Measurements from ENCODE around the gene CDH4. TPM values are rescaled to one million over a fixed set of nuclear protein-coding genes. Genes with fewer than 3 reads are reported as not detected.

CDH4 gene
- total RNA-seq, 1 donor from 2014 or later, result 12.1 TPM

DNA sequence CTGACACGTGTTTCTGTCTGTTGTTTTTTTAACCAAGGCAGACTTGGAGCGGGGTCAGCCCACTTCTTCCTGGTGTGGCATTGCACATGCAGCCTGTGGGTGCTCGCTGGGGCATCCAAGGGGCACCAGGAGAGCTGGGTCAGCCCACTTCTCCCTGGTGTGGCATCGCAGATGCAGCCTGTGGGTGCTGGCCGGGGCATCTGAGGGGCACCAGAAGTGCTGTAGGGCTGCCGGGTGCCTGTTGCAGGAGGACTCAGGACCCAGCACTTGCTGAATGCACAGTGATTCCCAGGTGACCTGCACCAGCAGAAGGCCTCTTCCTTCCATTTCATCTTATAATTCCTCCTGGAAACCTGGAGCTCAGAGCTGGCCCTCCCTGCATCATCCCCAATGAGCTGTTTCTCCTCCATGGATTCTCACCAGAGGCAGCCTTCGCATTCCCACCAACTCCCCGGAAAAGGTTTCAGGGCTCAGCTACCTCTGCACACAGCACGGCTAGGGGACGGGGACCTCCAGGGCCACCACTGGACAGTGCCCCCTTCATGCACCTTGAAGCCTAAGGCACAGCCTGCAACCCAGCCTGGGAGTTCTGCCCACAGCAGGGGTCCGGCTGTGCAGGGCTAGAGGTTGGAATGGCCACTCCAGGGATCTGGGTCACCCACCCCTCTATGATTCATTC, 594.8 kb downstream of the CDH4 start:
- Histone ChIP-seq H3K36me3 (ENCODE audit: control insufficient read depth, insufficient read depth, low read length) (no peaks in the 10 kb centered on the region), H3K27me3 (ENCODE audit: control insufficient read depth, insufficient read depth, low read length) (no peaks in the 10 kb centered on the region), H3K4me3 (ENCODE audit: low read depth, low read length) (no peak overlapping the region)
- FAIRE-seq (no peak), DNase-seq (ENCODE audit: low read depth) (no peak)
- TF ChIP-seq, protein P1, sequence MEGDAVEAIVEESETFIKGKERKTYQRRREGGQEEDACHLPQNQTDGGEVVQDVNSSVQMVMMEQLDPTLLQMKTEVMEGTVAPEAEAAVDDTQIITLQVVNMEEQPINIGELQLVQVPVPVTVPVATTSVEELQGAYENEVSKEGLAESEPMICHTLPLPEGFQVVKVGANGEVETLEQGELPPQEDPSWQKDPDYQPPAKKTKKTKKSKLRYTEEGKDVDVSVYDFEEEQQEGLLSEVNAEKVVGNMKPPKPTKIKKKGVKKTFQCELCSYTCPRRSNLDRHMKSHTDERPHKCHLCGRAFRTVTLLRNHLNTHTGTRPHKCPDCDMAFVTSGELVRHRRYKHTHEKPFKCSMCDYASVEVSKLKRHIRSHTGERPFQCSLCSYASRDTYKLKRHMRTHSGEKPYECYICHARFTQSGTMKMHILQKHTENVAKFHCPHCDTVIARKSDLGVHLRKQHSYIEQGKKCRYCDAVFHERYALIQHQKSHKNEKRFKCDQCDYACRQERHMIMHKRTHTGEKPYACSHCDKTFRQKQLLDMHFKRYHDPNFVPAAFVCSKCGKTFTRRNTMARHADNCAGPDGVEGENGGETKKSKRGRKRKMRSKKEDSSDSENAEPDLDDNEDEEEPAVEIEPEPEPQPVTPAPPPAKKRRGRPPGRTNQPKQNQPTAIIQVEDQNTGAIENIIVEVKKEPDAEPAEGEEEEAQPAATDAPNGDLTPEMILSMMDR (IDR thresholded peaks at IDR 0.05; ENCODE audit: insufficient read depth, low read length, severe bottlenecking), result no peak

GRCh38 chr20:61847420-61847748, 595.3 kb downstream of the CDH4 start:
- Histone ChIP-seq H3K27me3 (ENCODE audit: control insufficient read depth, insufficient read depth, low read length) (no peaks in the 10 kb centered on the region), H3K4me3 (ENCODE audit: low read depth, low read length) (no peak overlapping the region), H3K36me3 (ENCODE audit: control insufficient read depth, insufficient read depth, low read length) (no peaks in the 10 kb centered on the region)
- FAIRE-seq (no peak), DNase-seq (ENCODE audit: low read depth) (no peak)
- TF ChIP-seq, protein P1 (IDR thresholded peaks at IDR 0.05; ENCODE audit: insufficient read depth, low read length, severe bottlenecking), result no peak

- FAIRE-seq (no peak), DNase-seq (ENCODE audit: low read depth) (no peak)
- TF ChIP-seq, protein P1 (IDR thresholded peaks at IDR 0.05; ENCODE audit: insufficient read depth, low read length, severe bottlenecking), result no peak
- Histone ChIP-seq H3K4me3 (ENCODE audit: low read depth, low read length) (no peak overlapping the region), H3K27me3 (ENCODE audit: control insufficient read depth, insufficient read depth, low read length) (no peaks in the 10 kb centered on the region), H3K36me3 (ENCODE audit: control insufficient read depth, insufficient read depth, low read length) (no peaks in the 10 kb centered on the region)
Measured at GRCh38 chr20:61847986-61848385, 595.9 kb downstream of the CDH4 start.

DNA sequence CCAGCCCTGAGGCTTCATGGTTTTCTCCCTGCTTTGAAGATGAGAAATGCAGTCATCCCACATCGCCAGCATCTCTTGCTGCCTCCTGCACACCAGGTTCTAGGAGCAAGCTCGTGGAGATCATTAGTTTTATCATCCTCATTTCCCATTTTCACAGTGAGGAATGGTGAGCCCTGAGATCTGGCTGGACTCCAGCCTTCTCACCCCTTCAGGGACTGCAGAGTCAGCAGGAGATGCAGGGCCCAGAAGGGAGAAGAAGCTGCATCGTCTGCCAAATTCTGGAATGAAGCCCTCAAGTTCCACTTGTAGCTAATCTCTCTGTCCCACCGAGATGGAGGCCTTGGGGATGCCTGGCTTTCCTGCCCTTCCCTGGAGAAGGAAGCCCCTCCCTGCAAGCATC, 596.8 kb downstream of the CDH4 start:
- no peak for FAIRE-seq
- no peak for DNase-seq (ENCODE audit: low read depth)
- Histone ChIP-seq H3K27me3 (ENCODE audit: control insufficient read depth, insufficient read depth, low read length) (no peaks in the 10 kb centered on the region), H3K4me3 (ENCODE audit: low read depth, low read length) (no peak overlapping the region), H3K36me3 (ENCODE audit: control insufficient read depth, insufficient read depth, low read length) (no peaks in the 10 kb centered on the region)
- TF ChIP-seq, protein P1 (IDR thresholded peaks at IDR 0.05; ENCODE audit: insufficient read depth, low read length, severe bottlenecking), result no peak

- no peak overlapping the region for H3K4me3 ChIP-seq (ENCODE audit: low read depth, low read length)
- no peak for DNase-seq (ENCODE audit: low read depth)
- H3K36me3 ChIP-seq (ENCODE audit: control insufficient read depth, insufficient read depth, low read length), result no peaks in the 10 kb centered on the region
- TF ChIP-seq, protein P1 (IDR thresholded peaks at IDR 0.05; ENCODE audit: insufficient read depth, low read length, severe bottlenecking), result no peak
- no peaks in the 10 kb centered on the region for H3K27me3 ChIP-seq (ENCODE audit: control insufficient read depth, insufficient read depth, low read length)
- no peak for FAIRE-seq
Measured at GRCh38 chr20:61849376-61849775, 597.3 kb downstream of the CDH4 start.

GRCh38 chr20:61849822-61850221, 597.8 kb downstream of the CDH4 start:
- TF ChIP-seq, protein P1 (IDR thresholded peaks at IDR 0.05; ENCODE audit: insufficient read depth, low read length, severe bottlenecking), result no peak
- FAIRE-seq (peak; percentile 58), DNase-seq (ENCODE audit: low read depth) (no peak)
- Histone ChIP-seq H3K36me3 (ENCODE audit: control insufficient read depth, insufficient read depth, low read length) (no peaks in the 10 kb centered on the region), H3K27me3 (ENCODE audit: control insufficient read depth, insufficient read depth, low read length) (no peaks in the 10 kb centered on the region), H3K4me3 (ENCODE audit: low read depth, low read length) (no peak overlapping the region)
